K562 treated with DMSO at 1 percent for 48 hours (cell line): ENCODE results near the gene CSNK2A1. TPM values are rescaled to one million over a fixed set of nuclear protein-coding genes. Genes with fewer than 3 reads are reported as not detected.

Source experiments
- total RNA-seq: library from RNA; unstranded; fragments of 300-600 nt; gene quantifications from 2 replicates; pipeline ENCODE4 v1.2.3, GENCODE V29; 2022; ENCODE audit warnings: low replicate concordance; ENCODE audit errors: extremely low read depth

CSNK2A1 gene
- 109 TPM in 1 of 2 replicates, not detected in the other for total RNA-seq

DNA sequence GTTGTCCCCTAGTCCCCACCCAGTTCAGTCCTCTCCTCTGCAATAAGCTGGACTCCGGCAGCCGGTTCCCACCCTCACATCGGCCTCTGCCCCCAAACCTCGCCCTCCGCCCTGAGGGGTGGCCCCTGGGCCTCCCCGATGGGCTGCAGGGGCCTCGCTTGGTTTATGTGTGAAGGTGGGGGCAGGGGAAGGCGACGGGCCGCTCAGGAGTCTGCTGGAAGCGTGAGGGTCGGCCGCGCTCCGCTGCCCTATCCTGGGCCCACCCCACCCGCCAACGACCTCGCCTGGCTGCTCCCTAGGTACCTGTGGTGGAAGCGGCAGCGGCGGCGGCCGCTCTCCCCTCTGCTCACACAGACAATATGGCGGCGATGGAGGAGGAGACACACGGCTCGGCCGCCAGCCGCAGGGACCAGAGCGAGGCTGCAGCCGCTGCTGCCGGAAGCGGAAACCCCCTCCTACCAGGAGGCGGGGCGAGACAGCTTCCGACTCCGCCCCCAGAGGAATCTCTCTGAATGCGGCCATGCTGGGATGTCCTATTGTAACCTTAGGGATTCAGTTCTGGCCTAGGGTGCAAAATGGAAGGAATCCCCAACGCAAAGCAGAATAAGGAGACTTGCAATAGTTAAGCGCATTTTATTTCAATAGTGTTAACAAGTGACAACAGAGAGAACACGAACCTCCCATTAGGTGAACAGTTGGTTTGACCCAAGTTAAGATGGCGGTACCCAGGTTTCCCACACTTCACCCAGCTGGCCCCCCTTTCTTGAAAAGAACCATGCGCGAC is at the start of gene CSNK2A1:
Gene CSNK2A1, minus strand, starts transcription at position 422 of the 784 bp plus-strand sequence. CDS start 35,239 bp downstream, outside the sequence.

DNA sequence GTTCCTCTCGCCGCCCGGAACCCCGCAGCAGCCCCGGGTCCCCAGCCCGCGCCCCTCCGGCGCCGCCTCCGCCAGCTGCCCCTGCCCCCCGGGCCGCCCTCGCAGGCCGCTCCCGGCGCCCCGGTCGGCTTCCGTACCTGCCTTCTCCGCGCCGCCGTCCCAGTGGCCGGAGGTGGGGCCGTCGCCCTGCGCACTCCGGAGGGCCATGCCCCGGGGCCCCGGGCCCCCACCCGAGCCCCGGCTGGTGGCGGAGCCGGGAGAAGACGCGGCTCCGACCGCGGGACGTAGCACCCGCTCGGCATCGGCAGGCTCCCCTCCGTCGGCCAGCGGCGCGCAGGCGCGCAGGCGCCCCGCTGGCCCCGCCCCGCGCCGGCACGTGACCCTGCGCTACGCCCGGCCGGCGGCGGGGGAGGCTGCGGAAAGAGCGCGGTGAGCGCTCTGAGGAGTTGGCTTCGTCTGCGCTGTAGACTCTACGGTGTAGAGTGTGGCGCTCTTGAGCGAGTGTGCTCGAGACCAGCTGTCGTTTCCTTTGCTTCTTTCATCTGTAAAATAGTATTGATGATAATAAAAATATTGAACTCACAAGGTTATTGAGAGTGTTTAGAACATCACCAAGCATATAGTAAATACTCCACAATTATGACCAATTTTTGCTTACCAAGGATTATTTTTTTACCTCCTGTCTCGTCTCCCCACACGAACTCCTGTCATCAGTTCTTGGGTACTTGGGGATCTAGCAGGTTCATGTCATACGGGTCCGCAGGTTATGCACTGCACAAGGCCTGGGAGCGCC is 81.2 kb downstream of the CSNK2A1 start, which contains the start of gene TBC1D20:
Gene TBC1D20, minus strand, starts transcription at position 335 of the 793 bp plus-strand sequence. Its CDS starts 128 bp downstream, at position 207.

Other genes with a start within 250 kb of the CSNK2A1 start
- gene ZCCHC3, start 246.2 kb downstream of the CSNK2A1 start, total RNA-seq: not detected in 2 replicates
- not detected in 2 replicates for gene SOX12, start 218.2 kb downstream of the CSNK2A1 start, total RNA-seq
- gene NRSN2, start 196.7 kb downstream of the CSNK2A1 start, total RNA-seq: not detected in 2 replicates
- 154 TPM in 1 of 2 replicates, not detected in the other for gene TRIB3, start 163.0 kb downstream of the CSNK2A1 start, total RNA-seq
- not detected in 2 replicates for gene RBCK1, start 135.5 kb downstream of the CSNK2A1 start, total RNA-seq
- not detected in 2 replicates for gene TBC1D20, start 81.3 kb downstream of the CSNK2A1 start, total RNA-seq
- not detected in 2 replicates for gene TCF15, start 66.5 kb upstream of the CSNK2A1 start, total RNA-seq
- gene SRXN1, start 109.4 kb upstream of the CSNK2A1 start, total RNA-seq: not detected in 2 replicates
- gene SCRT2, start 132.0 kb upstream of the CSNK2A1 start, total RNA-seq: not detected in 2 replicates
- gene SLC52A3, start 224.7 kb upstream of the CSNK2A1 start, total RNA-seq: not detected in 2 replicates